OCI-LY7 (cell line): ENCODE results near the gene GALNT8. TPM values are rescaled to one million over a fixed set of nuclear protein-coding genes. Genes with fewer than 3 reads are reported as not detected.

Experiments
- BruUV-seq: library from RNA; stranded (reverse); fragments of 400-500 nt; replicated peaks from 2 replicates; lab custom pipeline; 2021; lab: Mats Ljungman, UMichigan
- CTCF ChIA-PET: fragments of 300-600 bp; sonication (Branson Sonifier 250); formaldehyde crosslinking; loops from one replicate; lab custom pipeline; 2022; ENCODE audit warnings: antibody characterized with exemption; ENCODE audit not compliant: unreplicated experiment; lab: Charles Lee
- POLR2A ChIA-PET: fragments of 300-600 bp; sonication (Branson Sonifier 250); formaldehyde crosslinking; loops from one replicate; lab custom pipeline; 2022; ENCODE audit warnings: antibody characterized with exemption; lab: Charles Lee
- DNase-seq: peaks from one replicate; pipeline ENCODE4 v3.0.0-alpha.2; 2015; ENCODE audit warnings: low spot score
- H2AFZ ChIP-seq: fragments of 200-600 bp; sonication (generic), shearing (Covaris generic); 2 replicates; pipeline ENCODE4 v1.6.1; 2014; ENCODE audit warnings: mild to moderate bottlenecking, antibody characterized with exemption, low read length, moderate library complexity
- H3K27ac ChIP-seq: fragments of 200-600 bp; sonication (generic); 2 replicates; pipeline ENCODE4 v1.5.1; 2014; ENCODE audit warnings: mixed run types, low read depth, mild to moderate bottlenecking, moderate library complexity, low read length, inconsistent platforms; ENCODE audit not compliant: poor library complexity, severe bottlenecking
- H3K36me3 ChIP-seq: fragments of 200-600 bp; sonication (generic); 2 replicates; pipeline ENCODE4 v1.6.1; 2014; ENCODE audit warnings: mild to moderate bottlenecking, antibody characterized with exemption, low read length, moderate library complexity, mixed read lengths; ENCODE audit not compliant: insufficient read depth
- H3K4me1 ChIP-seq: fragments of 200-600 bp; sonication (generic); 2 replicates; pipeline ENCODE4 v1.5.1; 2014; ENCODE audit warnings: mild to moderate bottlenecking, low read length; ENCODE audit not compliant: insufficient read depth, poor library complexity, severe bottlenecking
- H3K4me2 ChIP-seq: fragments of 200-600 bp; sonication (generic); 2 replicates; pipeline ENCODE4 v1.6.1; 2014; ENCODE audit warnings: mild to moderate bottlenecking, low read length
- H3K4me3 ChIP-seq: fragments of 200-600 bp; sonication (generic); 2 replicates; pipeline ENCODE4 v1.5.1; 2014; ENCODE audit warnings: mild to moderate bottlenecking, low read depth, low read length; ENCODE audit not compliant: poor library complexity, severe bottlenecking
- H3K79me2 ChIP-seq: fragments of 200-600 bp; sonication (generic); 2 replicates; pipeline ENCODE4 v1.6.1; 2016; ENCODE audit warnings: low read depth, mild to moderate bottlenecking, low read length, moderate library complexity, mixed read lengths; ENCODE audit not compliant: insufficient read depth
- H3K9me2 ChIP-seq: fragments of 200-600 bp; sonication (generic); 2 replicates; pipeline ENCODE4 v1.6.1; 2016; ENCODE audit warnings: mild to moderate bottlenecking, low read length, mixed read lengths; ENCODE audit not compliant: insufficient read depth
- H3K9me3 ChIP-seq: fragments of 200-600 bp; sonication (generic); 2 replicates; pipeline ENCODE4 v1.6.1; 2014; ENCODE audit warnings: mild to moderate bottlenecking, mixed run types, low read length, mixed read lengths
- H4K20me1 ChIP-seq: fragments of 200-600 bp; sonication (generic); 2 replicates; pipeline ENCODE4 v1.6.1; 2014; ENCODE audit warnings: mild to moderate bottlenecking, antibody characterized with exemption, low read length, moderate library complexity, mixed read lengths; ENCODE audit not compliant: insufficient read depth
- EZH2phosphoT487 ChIP-seq: fragments of 200-600 bp; sonication (generic); IDR thresholded peaks from 2 replicates; pipeline ENCODE4 v1.6.1; 2018; ENCODE audit warnings: low read depth, borderline replicate concordance, mild to moderate bottlenecking, mixed run types, antibody characterized with exemption, low read length, moderate library complexity, mixed read lengths
- intact Hi-C: fragments of 100-400 bp; cut with micrococcal nuclease; formaldehyde crosslinking; loops from one replicate; pipeline ENCODE4 v1.10.0; 2022; ENCODE audit not compliant: unreplicated experiment
- total RNA-seq, 2 experiments: library from RNA; depleted of rRNA in 1 of 2; stranded (reverse); fragments of >200 nt in 1 of 2; shearing (Covaris generic) in 1 of 2; gene quantifications; 2 replicates each; pipeline ENCODE4 v1.2.3, GENCODE V29; 2014 to 2022
- TF ChIP-seq, protein P1 (sequence below): fragments of 200-600 bp; sonication (generic); conservative IDR thresholded peaks from 2 replicates; pipeline ENCODE4 v1.5.1; 2014; ENCODE audit warnings: mild to moderate bottlenecking, antibody characterized with exemption, low read length, moderate library complexity, mixed read lengths

The GALNT8 gene
- total RNA-seq, 2 experiments from 2014 or later: 0.60 TPM; not detected in 1

DNA sequence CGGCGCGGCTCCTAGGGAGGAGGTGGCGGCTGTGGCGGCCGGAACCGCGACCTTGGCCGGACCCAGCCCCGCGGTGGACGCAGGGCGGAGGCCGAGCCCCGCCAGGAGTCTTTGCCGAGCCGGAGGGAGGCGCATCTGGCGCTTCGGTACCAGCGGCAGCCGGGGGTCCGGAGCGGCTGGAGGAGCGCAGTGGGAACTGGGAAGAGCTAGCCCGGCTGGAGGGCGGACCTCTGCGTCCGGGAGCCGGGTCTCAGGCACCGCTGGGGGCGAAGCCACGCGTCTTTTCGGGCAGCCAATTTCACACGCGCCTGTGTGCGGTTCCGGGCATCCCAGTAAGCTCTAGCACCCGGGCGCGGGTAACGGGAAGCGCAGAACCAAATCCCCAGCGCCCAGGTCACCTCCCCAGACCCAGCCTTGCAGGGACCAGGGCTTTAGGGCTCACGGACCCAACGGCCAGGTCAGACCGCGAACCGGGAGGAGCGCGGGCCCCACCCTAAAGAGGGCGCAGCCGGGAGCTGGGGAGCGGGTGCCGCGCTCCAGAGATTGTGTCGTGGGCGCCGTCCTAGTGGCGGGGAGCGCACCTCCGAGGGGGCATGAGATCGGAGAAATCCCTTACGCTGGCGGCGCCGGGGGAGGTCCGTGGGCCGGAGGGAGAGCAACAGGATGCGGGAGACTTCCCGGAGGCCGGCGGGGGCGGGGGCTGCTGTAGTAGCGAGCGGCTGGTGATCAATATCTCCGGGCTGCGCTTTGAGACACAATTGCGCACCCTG is 89.4 kb downstream of the GALNT8 start:
- CTCF ChIA-PET: no interaction called here
- no peak for TF ChIP-seq EZH2phosphoT487
- TF ChIP-seq, protein P1, sequence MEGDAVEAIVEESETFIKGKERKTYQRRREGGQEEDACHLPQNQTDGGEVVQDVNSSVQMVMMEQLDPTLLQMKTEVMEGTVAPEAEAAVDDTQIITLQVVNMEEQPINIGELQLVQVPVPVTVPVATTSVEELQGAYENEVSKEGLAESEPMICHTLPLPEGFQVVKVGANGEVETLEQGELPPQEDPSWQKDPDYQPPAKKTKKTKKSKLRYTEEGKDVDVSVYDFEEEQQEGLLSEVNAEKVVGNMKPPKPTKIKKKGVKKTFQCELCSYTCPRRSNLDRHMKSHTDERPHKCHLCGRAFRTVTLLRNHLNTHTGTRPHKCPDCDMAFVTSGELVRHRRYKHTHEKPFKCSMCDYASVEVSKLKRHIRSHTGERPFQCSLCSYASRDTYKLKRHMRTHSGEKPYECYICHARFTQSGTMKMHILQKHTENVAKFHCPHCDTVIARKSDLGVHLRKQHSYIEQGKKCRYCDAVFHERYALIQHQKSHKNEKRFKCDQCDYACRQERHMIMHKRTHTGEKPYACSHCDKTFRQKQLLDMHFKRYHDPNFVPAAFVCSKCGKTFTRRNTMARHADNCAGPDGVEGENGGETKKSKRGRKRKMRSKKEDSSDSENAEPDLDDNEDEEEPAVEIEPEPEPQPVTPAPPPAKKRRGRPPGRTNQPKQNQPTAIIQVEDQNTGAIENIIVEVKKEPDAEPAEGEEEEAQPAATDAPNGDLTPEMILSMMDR: no peak
- intact Hi-C loops: no loop called here
- no peaks in the 10 kb centered on the region for H4K20me1 ChIP-seq
- no peaks in the 10 kb centered on the region for H3K9me2 ChIP-seq
- no peak overlapping the region for H3K4me3 ChIP-seq
- no TSS peak for BruUV-seq
- no peak for DNase-seq
- no peaks in the 10 kb centered on the region for H3K9me3 ChIP-seq
- no peak overlapping the region for H3K27ac ChIP-seq
- no peaks in the 10 kb centered on the region for H3K4me1 ChIP-seq
- POLR2A ChIA-PET: no interaction called here
- no peak overlapping the region for H2AFZ ChIP-seq
- no peak overlapping the region for H3K4me2 ChIP-seq
- H3K36me3 ChIP-seq: peaks cover 56% of the 10 kb centered on the region
- no peaks in the 10 kb centered on the region for H3K79me2 ChIP-seq

DNA sequence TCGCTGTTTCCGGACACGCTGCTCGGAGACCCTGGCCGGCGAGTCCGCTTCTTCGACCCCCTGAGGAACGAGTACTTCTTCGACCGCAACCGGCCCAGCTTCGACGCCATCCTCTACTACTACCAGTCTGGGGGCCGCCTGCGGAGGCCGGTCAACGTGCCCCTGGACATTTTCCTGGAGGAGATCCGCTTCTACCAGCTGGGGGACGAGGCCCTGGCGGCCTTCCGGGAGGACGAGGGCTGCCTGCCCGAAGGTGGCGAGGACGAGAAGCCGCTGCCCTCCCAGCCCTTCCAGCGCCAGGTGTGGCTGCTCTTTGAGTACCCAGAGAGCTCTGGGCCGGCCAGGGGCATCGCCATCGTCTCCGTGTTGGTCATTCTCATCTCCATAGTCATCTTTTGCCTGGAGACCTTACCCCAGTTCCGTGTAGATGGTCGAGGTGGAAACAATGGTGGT is 90.0 kb downstream of the GALNT8 start:
- H3K4me3 ChIP-seq: no peak overlapping the region
- no peak overlapping the region for H3K4me2 ChIP-seq
- TF ChIP-seq EZH2phosphoT487: no peak
- TF ChIP-seq, protein P1: no peak
- BruUV-seq: no TSS peak
- H3K79me2 ChIP-seq: no peaks in the 10 kb centered on the region
- H3K4me1 ChIP-seq: no peaks in the 10 kb centered on the region
- no peaks in the 10 kb centered on the region for H4K20me1 ChIP-seq
- DNase-seq: no peak
- peaks cover 56% of the 10 kb centered on the region for H3K36me3 ChIP-seq
- H3K9me2 ChIP-seq: no peaks in the 10 kb centered on the region
- ChIA-PET POLR2A (no interaction called here), CTCF (no interaction called here)
- no peak overlapping the region for H3K27ac ChIP-seq
- no peak overlapping the region for H2AFZ ChIP-seq
- H3K9me3 ChIP-seq: no peaks in the 10 kb centered on the region
- intact Hi-C loops: no loop called here
